Prostate gland (tissue), 2 donors: ENCODE results near the gene NGRN.
"Not testable (repeated sequence)": the region's sequence is repeated elsewhere in the genome, so short reads cannot be mapped to it uniquely, and the experiment has no call there.

Source experiments
- POLR2A ChIP-seq: fragments of 450-650 bp; IDR thresholded peaks from one replicate; pipeline ENCODE4 v1.6.1; 2016; ENCODE audit warnings: antibody characterized with exemption, mild to moderate bottlenecking
- TF ChIP-seq, protein P1 (sequence below), 4 experiments: fragments of 200-600 bp in 2 of 4; fragments of 450-650 bp in 2 of 4; sonication (generic) in 2 of 4; IDR thresholded peaks; 1 replicate in 3 of 4; 2 replicates in 1 of 4; pipeline ENCODE4 v1.5.1; 2016 to 2019; ENCODE audit warnings: antibody characterized with exemption in 4 of 4, mild to moderate bottlenecking in 2 of 4, moderate library complexity in 2 of 4

DNA sequence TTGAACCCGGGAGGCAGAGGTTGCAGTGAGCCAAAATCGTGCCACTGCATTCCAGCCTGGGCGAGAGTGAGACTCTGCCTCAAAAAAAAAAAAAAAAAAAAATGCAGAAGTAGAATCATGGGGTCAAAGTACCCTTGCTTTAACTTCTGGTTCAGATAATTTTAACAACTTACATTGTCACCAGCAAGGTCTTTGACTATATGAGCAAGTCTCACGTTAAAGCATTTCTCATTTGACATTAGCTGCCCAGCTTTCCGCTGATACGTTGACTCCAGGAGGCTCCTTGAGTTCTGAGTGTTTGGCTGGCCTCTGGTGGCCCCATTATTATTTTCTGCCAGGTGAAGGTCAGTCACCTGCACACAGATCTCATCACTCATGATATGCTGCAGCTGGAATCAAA is 16.2 kb downstream of the NGRN start:
- TF ChIP-seq, protein P1, sequence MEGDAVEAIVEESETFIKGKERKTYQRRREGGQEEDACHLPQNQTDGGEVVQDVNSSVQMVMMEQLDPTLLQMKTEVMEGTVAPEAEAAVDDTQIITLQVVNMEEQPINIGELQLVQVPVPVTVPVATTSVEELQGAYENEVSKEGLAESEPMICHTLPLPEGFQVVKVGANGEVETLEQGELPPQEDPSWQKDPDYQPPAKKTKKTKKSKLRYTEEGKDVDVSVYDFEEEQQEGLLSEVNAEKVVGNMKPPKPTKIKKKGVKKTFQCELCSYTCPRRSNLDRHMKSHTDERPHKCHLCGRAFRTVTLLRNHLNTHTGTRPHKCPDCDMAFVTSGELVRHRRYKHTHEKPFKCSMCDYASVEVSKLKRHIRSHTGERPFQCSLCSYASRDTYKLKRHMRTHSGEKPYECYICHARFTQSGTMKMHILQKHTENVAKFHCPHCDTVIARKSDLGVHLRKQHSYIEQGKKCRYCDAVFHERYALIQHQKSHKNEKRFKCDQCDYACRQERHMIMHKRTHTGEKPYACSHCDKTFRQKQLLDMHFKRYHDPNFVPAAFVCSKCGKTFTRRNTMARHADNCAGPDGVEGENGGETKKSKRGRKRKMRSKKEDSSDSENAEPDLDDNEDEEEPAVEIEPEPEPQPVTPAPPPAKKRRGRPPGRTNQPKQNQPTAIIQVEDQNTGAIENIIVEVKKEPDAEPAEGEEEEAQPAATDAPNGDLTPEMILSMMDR (IDR thresholded peaks at IDR 0.05), result not testable (repeated sequence)
- TF ChIP-seq POLR2A, result not testable (repeated sequence)
